ENCODE results near the gene TMEM234. TPM values are rescaled to one million over a fixed set of nuclear protein-coding genes. Genes with fewer than 3 reads are reported as not detected.
A peak's percentile ranks its signal among the peaks of the same experiment; 100 is the strongest.

The TMEM234 gene
- total RNA-seq, 1 experiment from 2014 or later: 12.2 TPM

DNA sequence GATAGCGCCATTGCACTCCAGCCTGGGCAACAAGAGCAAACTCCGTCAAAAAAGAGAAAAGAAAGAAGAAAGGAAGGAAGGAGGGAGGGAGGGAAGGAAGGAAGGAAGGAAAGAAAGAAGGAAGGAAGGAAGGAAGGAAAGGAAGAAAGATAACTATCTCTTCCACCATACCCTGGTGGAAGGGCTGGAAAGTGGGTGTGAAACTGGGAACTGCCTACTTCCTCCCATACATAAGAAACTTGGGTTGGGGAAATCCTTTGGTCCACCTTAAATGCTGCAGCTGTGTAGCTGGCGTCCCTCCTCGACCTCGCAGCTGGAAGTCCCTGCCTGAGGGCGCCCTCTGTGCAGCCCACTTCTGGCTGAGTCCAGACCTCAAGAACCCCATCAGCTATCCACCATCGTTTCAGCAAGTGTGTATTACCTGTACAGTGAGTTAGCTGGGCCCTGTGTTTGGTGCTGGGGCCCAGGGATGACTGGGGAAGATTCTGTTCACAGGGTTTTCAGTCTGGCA lies 20.2 kb upstream of the TMEM234 start:
- H3K36me3 ChIP-seq: no peaks in the 10 kb centered on the region
- no peak overlapping the region for H3K4me3 ChIP-seq
- no peaks in the 10 kb centered on the region for H3K27me3 ChIP-seq
- no peaks in the 10 kb centered on the region for H3K9me3 ChIP-seq
- DNase-seq: peak; percentile 44

DNA sequence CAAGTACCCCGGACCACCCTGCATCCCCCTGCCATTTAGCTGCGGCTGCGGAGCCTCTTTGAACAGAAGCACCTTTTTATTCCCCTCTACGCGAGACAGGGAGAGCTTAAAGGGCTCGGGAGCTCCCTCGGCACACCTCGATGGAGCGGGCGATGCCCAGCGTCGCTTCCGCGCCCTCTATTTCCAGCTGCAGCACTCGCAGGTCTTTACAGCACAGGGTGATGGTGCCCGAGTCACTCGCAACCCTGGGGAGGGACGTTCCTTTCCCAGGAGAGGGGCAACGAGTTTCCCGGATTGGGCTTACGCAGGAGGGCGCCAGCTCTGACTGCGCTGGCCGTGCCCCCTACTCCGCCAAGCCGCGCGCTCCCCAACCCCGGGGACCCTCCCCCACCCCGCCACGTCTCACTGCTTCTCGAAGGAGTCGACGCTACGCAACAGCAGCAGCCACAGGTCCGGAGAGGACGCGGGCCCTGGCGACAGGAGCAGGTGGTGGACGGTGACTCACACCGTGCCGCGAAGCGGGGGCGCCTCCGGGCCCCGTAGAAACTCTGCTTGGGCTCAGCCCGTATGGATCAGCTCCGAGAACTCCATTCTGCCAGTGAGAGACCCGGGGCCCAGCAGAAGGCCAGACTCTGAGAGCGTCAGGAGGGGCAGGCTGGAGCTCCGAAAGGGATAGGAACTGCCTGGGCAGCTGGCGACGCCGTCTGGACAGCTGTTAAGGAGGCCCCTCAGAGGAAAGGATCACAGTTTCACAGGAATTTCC lies 19.0 kb upstream of the TMEM234 start:
- DNase-seq: peak; percentile 61
- no peaks in the 10 kb centered on the region; the same call in 1 of the 2 replicates for H3K36me3 ChIP-seq
- no peaks in the 10 kb centered on the region for H3K27me3 ChIP-seq
- no peaks in the 10 kb centered on the region for H3K9me3 ChIP-seq
- peak overlapping the region; percentile 42 for H3K4me3 ChIP-seq

DNA sequence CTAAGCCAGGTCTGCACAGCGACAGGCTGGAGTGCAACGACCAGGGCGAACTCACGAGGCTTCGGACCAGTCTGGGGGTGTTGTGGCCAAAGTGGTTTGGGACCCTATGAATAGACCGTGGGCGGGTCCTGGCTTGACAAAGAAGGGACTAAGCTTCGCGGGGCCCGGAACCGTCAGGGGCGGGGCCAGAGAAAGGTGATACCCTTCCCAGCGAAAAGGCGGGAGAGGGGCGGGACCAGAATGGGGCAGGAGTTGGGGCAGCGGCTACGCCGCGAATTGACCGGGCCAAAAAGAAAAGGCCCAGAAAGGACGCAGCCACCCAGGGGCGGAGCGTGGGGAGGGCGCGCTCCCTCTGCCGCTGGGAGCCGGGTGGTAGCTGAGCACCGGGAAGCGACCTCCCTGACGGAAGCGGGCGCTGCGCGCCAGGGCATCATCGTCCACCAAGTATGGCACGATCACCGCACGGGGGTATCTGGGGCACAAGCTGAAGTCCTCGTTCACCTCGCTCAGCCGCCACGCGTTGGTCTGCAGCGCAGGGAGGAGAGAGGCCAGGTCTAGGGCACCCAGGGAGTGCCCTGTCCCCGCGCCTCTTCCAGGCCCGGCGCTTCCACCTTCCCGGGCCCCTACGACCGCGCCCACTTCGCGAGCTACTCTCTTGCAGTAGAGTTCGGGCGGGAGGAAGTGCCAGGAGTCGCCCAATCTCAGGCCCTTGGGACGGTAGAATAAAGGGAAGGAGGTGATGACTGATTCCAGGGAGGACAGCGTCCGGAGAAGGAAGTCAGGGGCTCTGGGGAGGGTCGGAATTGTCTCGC lies 18.2 kb upstream of the TMEM234 start:
- H3K9me3 ChIP-seq: no peaks in the 10 kb centered on the region
- peak; percentile 62 for DNase-seq
- H3K4me3 ChIP-seq: peak overlapping the region; percentile 42
- H3K36me3 ChIP-seq: peaks cover 4% of the 10 kb centered on the region; the same call in 1 of the 2 replicates
- no peaks in the 10 kb centered on the region for H3K27me3 ChIP-seq

DNA sequence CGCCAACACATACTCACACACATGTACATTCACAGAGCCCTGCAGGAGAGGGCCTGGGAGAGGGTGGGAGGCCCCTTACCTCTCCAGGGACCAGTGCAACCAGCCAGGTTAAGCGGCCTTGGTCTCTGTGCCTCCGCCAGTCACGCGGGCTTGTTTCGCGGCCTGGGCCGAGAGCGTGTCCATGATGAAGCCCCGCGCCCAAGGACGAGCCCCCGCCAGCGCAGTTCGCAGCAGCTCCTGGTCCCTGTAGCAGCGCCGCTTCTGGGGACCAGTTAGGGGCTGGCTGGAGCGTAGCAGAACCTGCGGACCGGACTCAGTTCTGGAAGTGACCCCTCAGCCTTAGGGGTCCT lies 17.6 kb upstream of the TMEM234 start:
- DNase-seq: no peak
- H3K4me3 ChIP-seq: no peak overlapping the region
- no peaks in the 10 kb centered on the region for H3K27me3 ChIP-seq

DNA sequence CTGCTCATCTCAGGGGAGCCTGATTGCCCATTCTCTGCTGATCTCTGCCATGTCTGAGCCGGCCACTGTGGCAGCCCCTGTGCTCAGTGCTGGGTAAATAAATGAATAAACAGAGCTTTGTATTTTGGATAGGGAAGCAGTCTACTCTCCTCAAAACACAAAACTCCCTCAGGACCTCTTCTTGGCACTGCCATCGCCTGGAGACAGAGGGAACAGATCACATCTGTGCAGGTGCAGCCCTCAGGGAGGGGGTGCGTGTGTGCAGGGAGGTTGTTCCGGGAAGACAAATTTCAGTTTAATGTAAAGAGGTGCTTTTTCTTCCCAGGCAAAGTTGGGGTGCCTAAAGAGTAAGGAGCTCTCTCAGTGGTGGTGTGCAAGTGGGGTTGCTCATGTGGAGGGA lies 17.2 kb upstream of the TMEM234 start:
- no peaks in the 10 kb centered on the region for H3K9me3 ChIP-seq

More for the DNA sequence above, 17.6 kb upstream of the TMEM234 start:
- Histone ChIP-seq H3K9me3 (no peaks in the 10 kb centered on the region), H3K36me3 (peaks cover 8% of the 10 kb centered on the region; the same call in 1 of the 2 replicates)

DNA sequence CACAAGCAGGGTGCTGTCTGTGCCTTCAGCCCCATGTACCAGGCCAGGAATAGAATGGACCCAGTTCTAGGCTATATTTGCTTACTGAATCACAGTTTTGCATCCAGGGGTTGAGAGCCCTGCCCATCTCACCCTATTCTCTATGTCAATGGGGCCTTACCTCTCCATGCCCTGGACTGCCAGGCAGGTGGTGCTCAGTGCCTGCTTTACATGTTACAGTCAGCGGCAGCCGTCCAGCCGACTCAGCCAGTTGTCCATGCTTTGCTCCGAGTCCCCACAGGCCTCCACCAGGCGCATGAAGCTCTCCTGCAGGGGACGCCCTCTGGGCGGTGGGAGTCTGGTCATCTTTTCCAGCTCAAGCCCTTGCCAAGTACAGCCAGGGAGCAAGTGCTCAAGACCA lies 12.6 kb upstream of the TMEM234 start:
- no peaks in the 10 kb centered on the region for H3K9me3 ChIP-seq
- peaks cover 30% of the 10 kb centered on the region for H3K36me3 ChIP-seq
- DNase-seq: no peak
- no peak overlapping the region for H3K4me3 ChIP-seq
- no peaks in the 10 kb centered on the region for H3K27me3 ChIP-seq

More for the DNA sequence above, 17.2 kb upstream of the TMEM234 start:
- no peaks in the 10 kb centered on the region for H3K27me3 ChIP-seq
- no peak for DNase-seq
- H3K4me3 ChIP-seq: no peak overlapping the region
- H3K36me3 ChIP-seq: peaks cover 8% of the 10 kb centered on the region; the same call in 1 of the 2 replicates

DNA sequence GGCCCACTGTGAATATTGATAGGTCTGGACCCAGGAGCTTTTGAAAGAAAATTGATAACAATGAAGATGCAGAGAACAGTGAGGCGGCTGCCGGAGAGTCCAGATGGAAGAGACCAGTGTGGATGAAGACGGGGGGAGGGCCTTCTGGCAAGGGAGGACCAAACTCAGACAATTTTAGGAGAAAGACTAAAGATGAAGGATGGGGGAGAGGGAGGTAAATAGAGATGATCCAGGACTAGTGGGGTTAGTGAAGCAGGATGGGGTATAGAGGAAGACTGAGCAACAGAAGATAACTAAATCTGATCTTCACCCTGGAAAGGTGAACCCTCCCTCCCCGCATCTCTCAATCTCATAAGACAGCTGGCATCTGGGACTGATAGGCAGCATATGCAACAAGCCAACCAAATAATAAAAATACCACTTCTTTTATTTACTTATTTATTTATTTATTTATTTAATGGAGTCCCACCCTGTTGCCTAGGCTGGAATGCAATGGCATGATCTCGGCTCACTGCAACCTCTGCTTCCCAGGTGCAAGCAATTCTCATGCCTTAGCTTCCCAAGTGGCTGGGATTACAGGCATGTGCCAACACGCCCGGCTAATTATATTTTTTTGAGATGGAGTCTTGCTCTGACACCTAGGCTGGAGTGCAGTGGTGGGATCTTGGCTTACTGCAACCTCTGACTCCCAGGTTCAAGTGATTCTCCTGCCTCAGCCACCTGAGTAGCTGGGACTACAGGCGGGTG lies 10.6 kb upstream of the TMEM234 start:
- no peaks in the 10 kb centered on the region for H3K9me3 ChIP-seq
- no peaks in the 10 kb centered on the region for H3K27me3 ChIP-seq
- DNase-seq: no peak
- H3K4me3 ChIP-seq: no peak overlapping the region
- H3K36me3 ChIP-seq: peaks cover 48% of the 10 kb centered on the region

DNA sequence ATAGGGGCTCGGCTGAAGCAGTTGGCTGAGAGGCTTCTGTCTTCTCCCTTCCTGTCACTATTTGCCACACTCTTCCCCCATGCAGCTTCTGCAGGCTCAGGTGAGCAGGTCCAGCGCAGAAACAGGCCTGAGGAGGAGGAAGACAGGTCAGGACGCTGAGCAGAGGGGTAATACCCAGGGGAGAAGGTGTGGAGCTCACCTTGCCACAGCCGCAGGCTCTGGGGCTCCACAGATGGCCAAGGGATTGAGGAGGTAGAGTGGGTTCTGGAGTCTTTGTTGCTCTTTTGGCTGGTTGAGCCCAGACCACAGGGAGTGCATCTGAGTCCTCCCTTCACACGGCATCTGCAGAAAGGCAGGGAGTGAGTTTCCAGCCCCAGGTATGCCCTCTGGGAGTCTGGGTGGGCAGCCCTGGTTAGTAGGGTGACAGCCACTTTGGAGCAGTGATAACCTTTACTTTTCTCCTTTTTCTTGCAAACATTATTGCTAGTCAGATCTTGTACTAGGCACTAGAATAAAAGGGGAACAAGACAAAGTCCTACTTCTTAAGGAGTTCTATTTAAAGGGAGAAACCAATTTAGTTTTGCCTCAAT lies 9.8 kb upstream of the TMEM234 start:
- H3K9me3 ChIP-seq: no peaks in the 10 kb centered on the region
- no peak overlapping the region for H3K4me3 ChIP-seq
- peaks cover 51% of the 10 kb centered on the region for H3K36me3 ChIP-seq
- H3K27me3 ChIP-seq: no peaks in the 10 kb centered on the region
- no peak for DNase-seq

DNA sequence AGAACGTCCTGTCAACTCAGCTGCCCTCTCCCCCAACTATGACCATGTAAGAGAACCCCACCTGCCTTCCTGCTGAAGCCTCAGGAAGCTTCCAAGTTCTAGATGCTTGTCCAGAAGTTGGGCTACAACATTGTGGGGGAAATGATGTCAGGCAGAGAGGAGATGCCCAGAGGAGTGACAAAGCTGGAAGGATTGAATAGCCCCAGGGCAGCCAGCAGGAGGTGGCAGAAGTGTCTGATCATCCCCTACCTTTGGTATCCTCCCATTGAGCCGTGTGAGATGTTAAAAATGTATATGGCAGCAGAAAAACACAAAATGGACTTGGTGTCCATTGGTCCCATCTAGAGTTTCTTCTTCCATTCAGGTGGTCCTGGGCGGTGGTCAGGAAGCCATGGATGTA lies 6.6 kb upstream of the TMEM234 start:
- Histone ChIP-seq H3K4me3 (no peak overlapping the region), H3K36me3 (peaks cover 69% of the 10 kb centered on the region), H3K27me3 (no peaks in the 10 kb centered on the region), H3K9me3 (no peaks in the 10 kb centered on the region)
- no peak for DNase-seq

DNA sequence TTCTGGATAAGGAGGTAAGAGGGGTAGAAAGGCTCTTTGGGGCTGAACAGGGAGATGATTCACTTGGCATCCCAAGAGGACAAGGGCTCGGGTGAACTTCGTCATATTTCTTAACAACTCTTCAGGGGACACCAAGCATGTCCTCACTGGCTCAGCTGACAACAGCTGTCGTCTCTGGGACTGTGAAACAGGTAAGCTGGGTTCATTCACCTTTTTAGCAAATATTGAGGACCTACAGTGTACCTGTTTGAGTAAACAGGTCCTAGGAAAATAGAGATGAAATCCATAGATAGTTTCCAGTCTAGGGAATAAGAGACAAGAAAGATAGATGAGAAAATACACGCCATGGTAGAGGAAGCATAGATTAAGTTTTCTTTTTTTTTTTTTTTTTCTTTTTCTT lies 2.1 kb upstream of the TMEM234 start:
- peaks cover 68% of the 10 kb centered on the region for H3K36me3 ChIP-seq
- H3K9me3 ChIP-seq: no peaks in the 10 kb centered on the region
- DNase-seq: no peak

DNA sequence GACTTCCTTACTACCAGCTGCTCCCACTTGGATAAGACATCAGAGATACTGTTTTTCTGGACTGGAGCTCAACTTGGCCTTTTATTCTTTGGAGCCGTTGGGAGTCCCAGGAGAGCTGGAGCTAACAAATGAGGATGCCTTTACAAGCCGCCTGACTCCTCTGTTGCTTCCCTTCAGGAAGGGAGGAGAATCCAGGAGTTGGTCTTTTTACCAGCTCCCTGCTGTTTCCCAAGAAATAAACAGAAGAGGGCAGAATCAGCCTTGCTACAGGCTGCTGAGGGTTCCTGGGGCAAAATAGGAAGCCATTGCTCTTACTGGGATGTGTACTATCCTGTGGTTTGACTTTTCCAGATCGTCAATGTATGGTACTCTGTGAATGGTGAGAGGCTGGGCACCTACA lies 1.5 kb upstream of the TMEM234 start:
- no peak for DNase-seq
- Histone ChIP-seq H3K27me3 (no peaks in the 10 kb centered on the region), H3K4me3 (peak overlapping the region; percentile 98), H3K9me3 (no peaks in the 10 kb centered on the region), H3K36me3 (peaks cover 65% of the 10 kb centered on the region)

More for the DNA sequence above, 2.1 kb upstream of the TMEM234 start:
- no peaks in the 10 kb centered on the region for H3K27me3 ChIP-seq
- H3K4me3 ChIP-seq: no peak overlapping the region

DNA sequence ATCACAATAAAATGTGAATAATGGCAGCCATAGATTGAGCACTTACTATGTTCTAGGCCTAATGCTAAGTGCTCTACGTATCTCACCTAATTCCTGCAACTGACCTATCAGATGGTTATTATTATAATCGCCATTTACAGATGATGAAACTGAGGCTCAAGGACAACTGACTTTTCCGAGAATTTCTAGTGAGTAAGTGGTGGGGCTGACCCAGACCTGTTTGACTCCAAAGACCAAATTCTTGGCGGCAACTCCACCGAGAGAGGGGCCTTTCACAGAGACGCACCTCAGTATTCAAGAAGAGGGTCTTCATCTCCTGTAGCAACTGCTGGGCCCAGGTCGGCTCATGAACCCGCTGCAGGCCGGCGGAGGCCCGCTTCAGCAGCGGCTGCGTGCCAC lies 573 bp downstream of the TMEM234 start:
- Histone ChIP-seq H3K4me3 (peak overlapping the region; percentile 98), H3K36me3 (peaks cover 58% of the 10 kb centered on the region), H3K27me3 (no peaks in the 10 kb centered on the region), H3K9me3 (no peaks in the 10 kb centered on the region)
- no peak for DNase-seq

DNA sequence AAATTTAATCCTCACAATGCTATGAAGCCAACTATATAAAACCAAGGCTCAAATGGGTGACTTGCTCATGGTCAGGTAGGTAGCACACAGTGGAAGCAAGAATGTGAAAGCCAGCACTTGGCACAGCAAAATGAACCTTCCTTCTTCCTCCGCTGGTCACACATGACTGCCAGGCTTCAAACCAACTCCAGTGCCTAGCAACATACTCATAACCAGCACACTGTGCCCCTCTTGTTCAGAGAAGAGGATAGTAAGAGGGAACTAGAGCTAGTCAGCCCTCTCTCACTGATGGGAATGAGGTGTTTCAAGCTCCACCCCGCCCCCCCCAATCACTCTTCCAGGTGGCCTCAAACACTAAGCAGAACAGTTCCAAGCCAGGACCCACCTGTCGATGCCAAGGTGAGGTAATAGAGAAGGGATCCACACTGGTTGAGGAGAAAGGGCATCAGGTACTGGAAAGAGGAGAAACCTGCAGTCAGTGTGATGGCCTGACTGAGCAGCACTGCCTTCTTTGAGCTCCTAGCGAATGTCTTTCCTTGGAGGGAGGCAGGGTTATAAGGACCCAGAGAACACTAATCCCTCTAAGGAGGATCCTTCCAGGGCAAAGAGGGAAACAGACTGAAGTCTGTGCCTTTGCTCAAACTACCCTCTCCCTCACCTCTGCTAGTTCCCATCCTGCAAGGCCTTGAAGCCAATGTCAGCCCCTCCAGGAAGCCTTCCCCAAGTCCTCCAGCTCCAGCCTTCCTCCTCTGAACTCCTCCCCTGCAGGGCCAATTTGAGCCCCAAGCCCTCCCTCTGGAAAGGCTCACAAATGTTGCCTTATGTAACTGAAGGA lies 1.2 kb downstream of the TMEM234 start:
- no peak for DNase-seq
- H3K9me3 ChIP-seq: no peaks in the 10 kb centered on the region
- no peaks in the 10 kb centered on the region for H3K27me3 ChIP-seq
- H3K4me3 ChIP-seq: peak overlapping the region; percentile 98
- peaks cover 54% of the 10 kb centered on the region for H3K36me3 ChIP-seq

DNA sequence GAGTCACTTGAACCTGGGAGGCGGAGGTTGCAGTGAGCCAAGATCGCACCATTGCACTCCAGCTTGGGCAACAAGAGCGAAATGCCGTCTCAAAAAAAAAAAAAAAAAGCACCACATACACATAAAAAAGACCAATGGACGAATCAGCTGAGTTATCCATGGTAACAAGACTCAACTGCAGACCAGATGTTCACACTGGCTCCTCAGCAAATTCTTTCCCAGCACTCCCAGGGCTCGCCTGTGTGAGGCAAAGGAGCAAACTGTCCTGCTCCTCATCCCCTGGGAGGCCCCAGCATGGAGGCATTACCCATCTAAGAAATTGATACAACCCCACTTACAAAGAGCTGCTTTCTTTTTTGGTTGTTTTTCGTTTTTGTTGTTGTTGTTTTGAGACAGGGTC lies 3.1 kb downstream of the TMEM234 start:
- Histone ChIP-seq H3K27me3 (no peaks in the 10 kb centered on the region), H3K36me3 (peaks cover 41% of the 10 kb centered on the region), H3K4me3 (no peak overlapping the region), H3K9me3 (no peaks in the 10 kb centered on the region)
- DNase-seq: no peak

DNA sequence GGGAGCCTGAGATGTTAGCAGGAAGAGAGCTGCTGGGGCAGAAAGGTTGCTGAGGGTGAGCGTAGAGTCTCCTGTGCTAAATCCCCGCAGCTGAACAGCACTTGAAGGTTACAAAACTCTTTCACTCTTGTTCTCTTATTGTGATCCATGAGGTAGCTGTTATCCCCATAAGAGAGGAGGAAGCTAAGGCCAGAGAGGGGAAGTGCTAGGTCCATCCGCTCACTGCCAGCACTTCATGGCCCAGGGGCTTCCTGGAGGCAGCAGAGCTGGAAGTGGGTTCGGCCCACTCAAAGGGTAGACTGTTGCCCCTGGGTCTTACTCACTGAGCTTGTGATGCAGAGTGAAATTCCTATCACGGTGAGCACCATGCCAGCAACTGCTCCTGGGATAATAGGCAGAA lies 5.6 kb downstream of the TMEM234 start:
- H3K4me3 ChIP-seq: no peak overlapping the region
- no peaks in the 10 kb centered on the region for H3K27me3 ChIP-seq
- no peaks in the 10 kb centered on the region for H3K9me3 ChIP-seq
- H3K36me3 ChIP-seq: peaks cover 24% of the 10 kb centered on the region
- no peak for DNase-seq
